HG02763 (cell line): ENCODE results near the gene APOC3.
"Not testable (repeated sequence)": the region's sequence is repeated elsewhere in the genome, so short reads cannot be mapped to it uniquely, and the experiment has no call there.

Experiments used
- ATAC-seq: cut with Tn5 transposase; IDR thresholded peaks from one replicate; pipeline ENCODE4 v1.9.1; 2021; ENCODE audit warnings: mild to moderate bottlenecking, moderate library complexity; ENCODE audit not compliant: unreplicated experiment

APOC3 gene

DNA sequence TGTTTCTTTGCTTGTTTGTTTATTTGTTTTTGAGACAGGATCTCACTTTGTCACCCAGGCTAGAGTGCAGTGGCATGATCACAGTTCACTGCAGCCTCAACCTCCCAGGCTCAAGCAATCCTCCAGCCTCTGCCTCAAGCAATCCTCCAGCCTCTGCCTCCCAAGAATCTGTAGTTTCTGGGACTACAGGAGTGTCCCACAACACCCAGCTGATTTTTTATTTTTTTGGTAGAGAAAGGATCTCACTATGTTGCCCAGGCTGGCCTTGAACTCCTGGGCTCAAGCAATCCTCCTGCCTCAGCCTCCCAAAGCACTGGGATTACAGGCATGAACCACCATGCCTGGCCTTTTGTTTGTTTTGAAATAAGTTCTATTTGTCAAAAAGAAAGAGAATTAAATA, 28.0 kb upstream of the APOC3 start:
- ATAC-seq = not testable (repeated sequence)

DNA sequence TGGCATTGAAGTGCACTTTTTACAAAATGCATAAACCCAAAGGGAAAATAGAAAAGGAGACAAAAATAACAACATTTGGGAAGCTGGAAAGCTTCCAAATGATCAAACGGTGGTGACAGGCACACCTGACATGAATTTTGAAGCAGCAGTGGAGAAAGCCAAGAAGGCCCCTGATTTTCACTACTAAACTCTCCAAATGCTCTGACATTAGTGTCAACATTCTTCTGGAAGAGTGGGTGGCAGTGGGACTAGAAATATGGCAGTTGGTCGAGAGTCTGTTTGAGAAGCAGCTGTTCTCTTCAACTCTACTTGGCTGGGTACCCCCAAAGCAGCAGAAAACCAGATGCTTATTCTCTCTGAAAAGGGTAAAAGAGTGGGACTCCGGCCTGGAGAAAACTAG, 25.7 kb upstream of the APOC3 start:
- no peak for ATAC-seq

DNA sequence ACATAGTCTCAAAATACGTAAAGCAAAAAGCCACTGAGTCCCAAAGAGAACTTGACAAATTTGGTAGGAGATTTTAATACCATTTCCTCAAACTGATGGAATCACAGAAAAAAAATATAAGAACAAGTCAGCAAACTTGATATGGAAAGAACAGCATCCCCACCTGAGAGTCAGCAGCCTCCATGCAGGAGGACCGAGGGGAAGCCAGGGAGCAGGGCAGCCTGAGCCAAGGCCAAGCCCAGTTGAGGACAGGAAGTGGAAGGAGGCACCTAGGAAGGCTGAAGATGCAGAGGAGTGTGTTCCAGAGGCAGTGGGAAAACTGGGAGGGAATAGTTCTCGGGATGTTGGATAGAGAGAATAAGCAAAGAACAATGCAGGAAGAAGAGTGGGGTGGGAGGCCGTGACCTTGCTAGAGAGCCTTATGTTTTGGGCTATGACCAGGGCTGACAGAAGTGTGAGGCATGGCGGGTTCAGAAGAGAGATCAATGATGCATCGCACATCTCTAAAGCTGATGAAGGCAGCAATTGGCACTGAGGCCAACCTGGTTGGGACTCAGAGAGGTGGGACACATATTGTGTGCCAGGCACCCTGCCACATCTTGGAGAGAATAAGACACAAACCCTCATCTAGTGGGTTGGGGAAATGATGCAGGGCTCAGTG, 22.0 kb upstream of the APOC3 start:
- ATAC-seq = no peak

DNA sequence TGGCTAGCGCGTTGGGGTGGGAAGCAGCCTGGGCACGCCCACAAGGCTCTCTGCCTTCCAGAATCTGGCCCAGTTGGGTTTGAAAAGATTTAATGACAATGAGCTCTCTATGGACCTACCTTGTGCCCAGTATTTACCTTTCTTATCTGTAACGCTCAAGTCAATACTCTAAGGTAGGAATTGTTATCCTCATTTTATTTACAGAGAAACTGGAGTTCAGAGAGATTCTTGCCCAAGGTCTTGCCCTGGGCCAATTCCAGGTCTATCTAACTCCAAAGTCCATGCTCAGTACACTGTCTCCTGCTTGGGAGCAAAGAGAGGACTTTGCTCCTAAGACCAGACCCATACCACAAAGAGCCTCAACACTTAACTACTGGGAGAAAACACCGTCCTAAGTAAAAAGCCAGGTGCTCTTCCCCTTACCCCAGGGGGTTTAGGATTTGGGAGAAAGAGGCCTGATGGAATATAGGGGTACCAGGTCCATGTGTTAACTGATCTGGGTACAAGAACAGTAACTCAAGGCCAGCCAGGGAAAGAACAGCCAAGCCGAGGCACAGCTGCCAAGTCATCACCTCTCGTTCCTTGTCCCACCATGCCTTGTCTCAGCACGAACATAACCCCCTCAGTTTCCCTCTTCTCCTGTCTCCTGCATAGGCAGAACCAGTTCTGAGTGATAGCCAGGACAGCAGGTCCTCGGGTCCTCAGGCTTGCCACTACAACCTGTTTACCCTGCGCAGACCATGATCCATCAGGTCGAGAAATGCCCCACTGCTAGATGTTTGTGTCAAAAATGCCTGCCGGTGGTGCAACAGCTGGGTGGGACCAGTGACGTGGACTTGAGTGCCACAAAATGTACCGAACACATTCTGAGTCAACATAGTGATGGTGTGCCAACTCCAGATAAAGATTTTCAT, 21.2 kb upstream of the APOC3 start:
- ATAC-seq = no peak

DNA sequence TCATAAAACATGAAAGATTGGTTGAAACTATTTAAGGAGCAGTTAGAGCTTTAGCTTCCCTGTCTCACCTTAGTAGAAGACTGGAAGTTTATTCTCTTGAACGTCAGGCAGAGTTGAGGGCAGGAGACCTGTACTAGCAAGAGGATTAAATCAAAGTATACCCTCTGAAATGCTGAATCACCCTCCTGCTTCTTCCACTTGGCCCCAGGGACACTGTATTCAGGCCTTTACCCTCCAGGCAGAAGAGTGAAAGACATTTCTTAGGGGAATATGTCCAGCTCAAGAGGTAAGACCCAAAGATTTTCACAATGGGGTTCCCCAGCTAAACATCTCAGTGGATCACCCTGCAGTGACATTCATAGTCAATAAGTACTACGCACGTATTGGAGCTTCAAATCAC, 18.5 kb upstream of the APOC3 start:
- no peak for ATAC-seq

DNA sequence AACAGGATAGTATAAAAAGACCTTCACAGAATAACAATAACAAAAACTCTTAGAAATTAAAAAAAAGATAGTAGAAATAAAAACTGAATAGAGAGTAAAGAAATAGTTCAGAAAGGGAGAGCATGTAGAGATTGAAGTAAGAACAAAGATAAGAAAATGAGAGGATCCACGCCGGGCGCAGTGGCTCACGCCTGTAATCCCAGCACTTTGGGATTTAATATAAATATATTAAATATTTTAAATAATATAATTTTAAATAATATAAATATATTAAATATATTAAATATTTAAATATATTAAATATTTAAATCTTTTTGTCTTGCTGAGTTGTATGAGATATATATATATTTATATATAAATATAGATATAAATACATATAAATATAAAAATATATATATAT, 17.6 kb upstream of the APOC3 start:
- ATAC-seq = no peak

DNA sequence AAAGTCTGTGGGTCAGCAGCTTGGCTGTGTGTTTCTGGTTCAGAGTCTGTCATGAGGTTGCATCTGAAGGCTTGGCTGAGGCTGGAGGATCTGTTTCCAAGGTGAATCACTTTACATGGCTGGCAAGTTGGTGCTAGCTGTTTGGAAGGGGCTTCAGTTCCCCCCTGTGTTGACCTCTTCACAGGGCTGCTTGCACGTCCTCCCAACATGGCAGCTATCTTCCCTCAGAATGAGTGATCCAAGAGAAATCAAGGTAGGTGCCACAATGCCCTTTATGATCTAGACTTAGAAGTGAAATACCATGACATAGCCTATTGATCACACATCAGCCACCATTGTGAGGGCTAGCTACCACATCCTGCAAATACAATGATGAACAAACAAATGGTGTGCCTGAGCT, 16.5 kb upstream of the APOC3 start:
- no peak for ATAC-seq

DNA sequence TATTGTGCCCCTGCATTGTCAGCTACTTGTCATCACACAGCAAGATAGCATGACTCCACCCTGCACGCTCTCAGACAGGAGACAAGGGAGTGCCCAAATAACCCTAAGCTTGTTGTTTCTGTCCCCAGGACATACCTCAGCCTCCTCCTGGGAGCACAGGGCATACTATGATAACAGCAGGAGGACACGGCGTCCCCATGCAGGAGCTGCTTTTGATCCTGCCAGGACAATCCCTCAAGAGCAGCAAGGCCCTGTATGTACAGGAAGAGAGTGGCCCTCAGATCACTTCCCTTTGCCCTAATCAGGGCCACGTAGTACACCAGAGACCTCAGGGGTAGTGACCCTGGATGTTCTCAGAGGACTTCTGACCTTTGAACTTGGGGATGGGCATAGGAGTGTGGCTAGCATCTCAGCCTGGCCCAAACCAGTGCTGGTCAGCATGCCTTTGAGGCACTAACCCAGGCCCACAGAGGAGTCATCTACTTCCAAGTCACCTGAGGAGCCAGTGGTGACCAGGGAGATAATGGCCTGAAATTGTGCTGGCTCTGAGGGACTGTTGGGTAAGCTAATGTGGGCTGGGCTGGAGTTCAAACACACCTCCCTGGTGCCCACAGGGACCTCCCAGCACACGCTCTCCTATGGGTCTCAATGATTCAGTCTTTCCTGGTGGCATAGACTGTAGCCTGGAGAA, 15.8 kb upstream of the APOC3 start:
- no peak for ATAC-seq

DNA sequence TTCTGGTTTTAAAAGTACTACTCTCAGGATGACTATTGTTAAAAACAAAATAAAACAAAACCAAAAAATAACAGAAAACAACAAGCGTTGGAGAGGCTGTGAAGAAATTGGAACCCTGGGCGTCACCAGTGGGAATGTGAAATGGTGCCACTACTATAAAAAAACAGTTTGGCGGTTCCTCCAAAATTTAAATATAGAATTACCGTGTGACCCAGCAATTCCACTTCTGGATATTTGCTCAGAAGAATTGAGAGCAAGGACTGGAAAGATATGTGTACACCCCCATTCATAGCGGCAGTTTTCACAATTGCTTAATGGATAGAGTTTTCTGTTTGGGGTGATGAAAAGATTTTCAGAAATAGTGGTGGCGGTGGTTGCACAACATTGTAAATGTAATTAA, 15.2 kb upstream of the APOC3 start:
- no peak for ATAC-seq

DNA sequence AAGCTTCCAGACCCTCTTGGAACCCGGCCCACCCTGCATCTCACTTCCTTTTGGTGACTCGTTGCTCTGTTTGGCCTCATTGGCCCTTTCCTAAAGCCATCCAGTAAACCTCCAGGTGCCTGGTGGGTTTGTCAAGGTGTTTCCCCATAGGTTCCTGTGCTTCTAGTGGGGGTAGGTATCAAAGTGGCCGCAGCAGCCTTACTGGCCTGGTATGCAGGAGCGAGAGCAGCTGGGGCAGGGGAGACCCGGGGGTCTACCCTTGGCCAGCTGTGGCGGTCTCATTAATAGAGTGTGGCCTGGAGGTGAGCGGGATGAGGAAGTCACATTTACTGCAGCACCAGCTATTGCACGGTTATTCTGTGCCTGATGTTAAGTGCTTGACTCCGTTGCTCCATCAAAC, 10.7 kb upstream of the APOC3 start:
- ATAC-seq = no peak

DNA sequence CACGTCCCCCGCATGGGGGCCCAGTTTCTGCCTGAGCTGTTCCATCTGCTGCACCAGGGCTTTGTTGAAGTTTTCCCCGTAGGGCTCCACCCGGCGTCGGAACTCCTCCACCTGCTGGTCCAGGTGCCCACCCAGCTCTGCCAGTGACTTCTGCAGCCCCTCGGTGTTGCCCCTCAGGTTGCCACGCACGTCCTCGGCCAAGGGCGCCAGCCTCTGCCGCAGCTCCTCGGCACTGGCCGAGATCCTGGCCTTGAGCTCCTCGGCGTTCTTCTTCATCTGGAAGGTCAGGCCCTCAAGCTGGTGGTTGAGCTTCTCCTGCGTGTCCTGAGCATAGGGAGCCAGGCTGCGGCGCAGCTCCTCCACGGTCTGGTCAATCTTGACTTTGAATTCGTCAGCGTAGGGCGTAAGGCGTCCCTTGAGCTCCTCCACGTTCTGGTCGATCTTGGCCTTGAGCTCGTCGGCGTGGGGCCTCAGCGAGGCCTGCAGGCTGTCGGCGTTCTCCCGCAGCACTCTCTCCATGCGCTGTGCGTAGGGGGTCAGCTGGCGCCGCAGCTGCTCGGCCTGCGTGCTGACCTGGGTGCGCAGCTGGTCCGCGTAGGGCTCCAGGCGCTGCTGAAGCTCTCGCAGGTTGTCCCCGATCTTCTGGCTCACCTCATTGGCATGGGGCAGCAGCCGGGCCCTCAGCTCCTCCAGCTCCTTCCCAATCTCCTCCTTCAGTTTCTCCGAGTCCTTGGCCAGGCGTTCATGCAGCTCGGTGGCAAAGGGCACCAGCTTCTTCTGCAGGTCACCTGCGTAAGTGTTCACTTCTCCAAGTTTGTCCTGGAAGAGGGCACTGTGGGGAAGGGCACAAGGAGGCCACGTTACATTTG, 8.4 kb upstream of the APOC3 start:
- ATAC-seq = no peak

DNA sequence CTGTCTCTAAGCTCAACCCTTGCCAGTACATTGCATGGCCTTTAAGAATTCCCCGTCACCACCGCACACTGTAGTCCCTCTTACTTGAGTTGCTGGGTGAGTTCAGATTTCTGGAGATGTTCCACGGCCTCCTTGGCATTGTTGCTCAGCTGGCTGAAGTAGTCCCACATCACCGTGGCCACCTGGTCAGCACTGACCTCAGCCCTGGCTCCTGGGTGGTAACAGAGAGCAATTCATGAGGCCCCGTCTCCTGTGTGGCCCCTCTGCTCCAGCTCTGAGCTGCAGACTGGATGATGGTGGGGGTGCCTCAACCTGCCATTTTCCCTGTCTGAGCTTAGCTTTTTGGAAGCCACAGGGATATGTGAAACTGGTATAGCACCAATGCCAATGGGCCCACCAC, 7.1 kb upstream of the APOC3 start:
- ATAC-seq = no peak

DNA sequence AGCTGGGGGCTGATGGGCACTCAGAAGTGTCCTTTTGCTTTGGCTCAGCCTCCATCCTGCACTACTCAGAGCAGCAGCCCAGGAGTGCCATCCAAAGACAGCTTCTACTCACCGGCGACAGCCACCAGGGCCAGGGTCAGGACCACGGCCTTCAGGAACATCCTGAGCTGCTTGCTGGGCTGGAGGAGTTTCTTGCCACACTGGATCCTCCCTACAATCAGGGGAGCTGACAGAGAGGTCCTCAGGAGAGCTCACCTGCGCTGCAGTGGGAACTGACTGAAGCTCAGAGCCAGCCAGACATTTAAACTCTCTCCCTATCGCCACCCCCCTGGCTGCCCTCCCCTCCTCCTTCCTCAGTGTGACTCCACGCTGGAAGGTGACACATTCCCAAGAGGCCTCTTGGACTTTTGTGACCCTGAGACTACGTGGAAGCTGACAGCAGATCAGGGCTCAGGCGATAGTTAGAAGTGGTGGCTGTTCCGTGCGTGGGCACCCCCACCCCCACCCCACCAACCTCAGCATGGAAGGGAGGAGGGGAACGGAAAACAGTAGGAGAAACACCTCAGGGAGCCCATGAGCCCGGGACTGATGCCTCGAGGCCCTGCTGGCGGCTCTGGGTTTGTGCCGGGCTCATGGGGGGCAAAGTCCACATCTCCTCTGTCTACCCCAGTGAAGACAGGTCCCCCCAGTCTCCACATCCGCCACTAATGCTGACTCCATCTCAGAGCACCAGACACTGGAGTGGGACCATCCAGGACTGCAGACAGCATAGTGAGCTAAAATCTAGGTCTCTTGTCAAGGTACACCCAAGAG, 6.5 kb upstream of the APOC3 start, which contains the start of gene APOA4:
APOA4 (minus strand) TSS at position 274 of the 813 bp plus-strand sequence; CDS start at position 161, 113 bp downstream.
- no peak for ATAC-seq

DNA sequence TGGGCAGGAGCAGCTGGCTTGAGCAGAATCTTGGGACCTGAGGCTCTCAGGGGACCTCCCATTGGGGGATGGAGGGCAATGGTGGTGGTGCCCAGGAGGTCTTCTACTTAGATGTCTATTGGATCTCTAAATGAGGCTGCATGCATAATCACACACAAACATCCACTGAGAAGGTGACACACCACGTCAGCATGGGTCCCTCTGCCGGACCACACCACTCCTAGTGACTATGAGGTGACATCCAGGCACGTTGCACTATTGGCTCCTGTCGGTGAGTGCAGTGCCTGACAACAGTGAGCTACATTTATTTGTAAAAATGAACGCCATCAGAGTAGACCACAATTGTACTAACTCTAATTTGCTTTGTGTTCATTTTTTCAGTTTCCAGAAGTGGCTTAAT, 4.3 kb upstream of the APOC3 start:
- ATAC-seq = no peak

DNA sequence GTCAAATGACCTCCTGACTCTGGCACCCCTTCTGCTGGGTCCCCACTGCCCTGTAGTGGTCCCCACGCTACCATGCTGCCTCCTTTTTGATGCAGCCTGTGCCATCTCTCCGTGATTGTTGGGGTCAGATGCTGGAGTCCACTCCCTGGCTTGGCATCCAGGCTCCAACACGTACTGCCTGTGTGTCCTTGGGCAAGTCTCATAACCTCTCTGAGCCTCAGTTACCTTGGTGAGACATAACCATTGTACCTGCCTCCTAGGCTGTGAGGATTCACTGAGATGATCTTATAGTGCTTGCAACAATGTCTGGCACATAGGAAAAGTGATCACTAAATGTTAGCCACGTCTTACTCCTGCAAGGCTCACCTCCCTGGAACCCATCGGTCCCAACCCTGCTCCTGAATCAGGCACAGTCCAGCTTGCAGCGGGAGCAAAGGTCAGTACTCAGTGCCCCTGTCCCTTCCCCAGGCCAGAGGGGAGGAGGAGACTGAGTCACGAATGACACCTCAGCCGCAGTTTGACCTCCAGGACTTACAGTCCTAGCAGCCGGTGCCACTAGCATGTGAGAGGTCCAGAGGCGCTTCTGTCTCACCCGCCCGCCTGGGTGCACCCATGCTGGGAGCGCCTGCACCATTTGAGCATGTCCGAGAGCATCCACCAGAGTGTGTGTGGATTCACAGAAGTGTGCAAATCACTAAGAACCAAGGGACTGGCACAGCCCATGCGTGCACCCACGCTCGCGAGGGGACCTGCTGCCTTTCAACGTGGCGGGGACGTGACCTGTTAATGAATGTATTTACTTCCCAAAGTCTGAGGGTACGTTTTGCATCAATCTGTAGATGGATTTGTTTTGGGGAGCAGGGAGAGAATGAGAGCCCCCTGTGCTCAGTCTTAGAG, 3.6 kb upstream of the APOC3 start:
- no peak for ATAC-seq

DNA sequence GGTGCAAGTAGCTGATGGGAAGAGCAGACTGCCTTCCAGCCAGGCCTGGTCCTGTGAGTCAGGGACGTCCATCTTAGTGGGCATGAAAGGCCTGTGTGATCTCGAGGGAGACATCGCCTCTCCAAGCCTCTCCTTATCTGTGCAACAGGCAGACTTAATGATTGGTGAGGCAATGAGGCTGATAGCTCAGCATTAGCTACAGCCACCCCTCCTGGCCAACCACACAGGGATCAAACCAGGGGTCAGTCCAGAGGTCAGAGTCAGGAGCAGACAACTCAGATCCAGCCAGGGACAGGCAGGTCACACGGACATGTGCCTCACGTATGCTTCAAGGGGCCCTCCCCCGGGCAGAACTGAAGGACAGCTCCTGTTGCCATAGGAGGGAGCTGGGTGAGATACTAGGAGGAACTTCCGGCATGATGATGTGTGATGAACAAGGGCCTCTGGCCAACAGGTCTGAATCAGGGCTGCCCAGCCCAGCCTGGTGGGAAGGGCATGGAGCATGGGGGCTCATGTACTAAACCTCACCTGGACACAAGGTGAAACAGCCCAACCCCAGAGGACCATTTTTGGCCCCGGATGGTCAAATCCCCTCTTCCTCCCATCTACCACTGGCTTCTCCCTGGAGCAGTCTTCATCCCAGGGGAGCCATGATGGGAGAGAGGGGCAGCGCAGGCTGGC, 2.8 kb upstream of the APOC3 start:
- no peak for ATAC-seq

DNA sequence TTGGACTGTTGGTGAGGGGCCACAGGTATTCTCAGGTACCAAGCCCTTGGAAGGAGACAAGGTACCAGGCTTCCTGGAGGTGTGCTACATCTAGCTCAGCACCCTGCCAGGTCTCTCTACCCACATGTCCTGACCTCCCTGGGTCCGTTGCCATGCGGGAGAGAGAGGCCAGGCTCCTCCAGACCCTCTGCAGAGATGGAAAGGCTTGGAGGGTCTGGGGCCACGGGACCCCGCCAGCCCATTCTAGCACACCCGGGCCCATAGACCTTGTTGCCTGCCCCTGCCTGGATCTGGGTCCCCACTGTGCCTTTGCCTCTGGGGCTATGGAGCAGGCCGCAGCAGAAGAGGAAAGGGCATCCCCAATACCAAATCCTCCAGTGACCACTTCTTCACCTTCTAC, 2.2 kb upstream of the APOC3 start:
- no peak for ATAC-seq
